ENCODE measurements around the gene ATP8B1. TPM values are rescaled to one million over a fixed set of nuclear protein-coding genes. Genes with fewer than 3 reads are reported as not detected.
"Not testable (repeated sequence)": the region's sequence is repeated elsewhere in the genome, so short reads cannot be mapped to it uniquely, and the experiment has no call there.

Gene ATP8B1
- polyA plus RNA-seq, 3 donors: 0.02 to 0.11 (median 0.03) TPM

DNA sequence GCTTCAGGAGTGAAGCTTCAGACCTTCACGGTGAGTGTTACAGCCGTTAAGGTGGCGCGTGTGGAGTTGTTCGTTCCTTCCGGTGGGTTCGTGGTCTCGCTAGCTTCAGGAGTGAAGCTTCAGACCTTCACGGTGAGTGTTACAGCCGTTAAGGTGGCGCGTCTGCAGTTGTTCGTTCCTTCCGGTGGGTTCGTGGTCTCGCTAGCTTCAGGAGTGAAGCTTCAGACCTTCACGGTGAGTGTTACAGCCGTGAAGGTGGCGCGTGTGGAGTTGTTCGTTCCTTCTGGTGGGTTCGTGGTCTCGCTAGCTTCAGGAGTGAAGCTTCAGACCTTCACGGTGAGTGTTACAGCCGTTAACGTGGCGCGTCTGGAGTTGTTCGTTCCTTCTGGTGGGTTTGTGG is 160.7 kb downstream of the ATP8B1 start:
- H3K4me2 ChIP-seq (replicated peaks; ENCODE audit: extremely low read depth, low read length, poor library complexity, severe bottlenecking); H4K20me1 ChIP-seq (ENCODE audit: insufficient read depth, low read length); H2AFZ ChIP-seq (ENCODE audit: insufficient read depth, low read depth, low read length, poor library complexity, severe bottlenecking); H3K4me3 Mint-ChIP-seq; H3K27me3 ChIP-seq (ENCODE audit: control insufficient read depth in 2 of 2, insufficient read depth in 2 of 2, low read length in 2 of 2); H3K27ac ChIP-seq (ENCODE audit: low read depth in 1 of 2, low read length in 2 of 2); intact Hi-C loops (cut with micrococcal nuclease); H3K27me3 Mint-ChIP-seq (ENCODE audit: low read depth in 3 of 3); H3K4me1 ChIP-seq (ENCODE audit: control insufficient read depth in 1 of 2, insufficient read depth in 2 of 2, low read length in 2 of 2); H3K9ac ChIP-seq (ENCODE audit: insufficient read depth, low read length, poor library complexity, severe bottlenecking); H3K4me3 ChIP-seq (replicated peaks in 1 of 3; ENCODE audit: low read depth in 2 of 3, low read length in 3 of 3); DNase-seq: not testable (repeated sequence)
- Mint-ChIP-seq H3K36me3 (peaks cover 39 to 62% of the 10 kb centered on the region in 2 donors), H3K4me1 (peaks cover 13% of the 10 kb centered on the region), H3K9me3 (peaks cover 3 to 19% (median 11%) of the 10 kb centered on the region in 7 donors), H3K27ac (peak overlapping the region in 1 of 7 donors; percentile 41)
- 94% methylated on average over 11 of the region's 29 CpGs for WGBS (ENCODE audit: insufficient coverage)
- peaks cover 4 to 10% of the 10 kb centered on the region in 2 donors for H3K9me3 ChIP-seq (replicated peaks in 1 of 2; ENCODE audit: control insufficient read depth in 1 of 2, insufficient read depth in 1 of 2, low read length in 2 of 2)
- peaks cover 16 to 25% of the 10 kb centered on the region in 2 donors for H3K36me3 ChIP-seq (replicated peaks in 1 of 2; ENCODE audit: control insufficient read depth in 1 of 2, insufficient read depth in 2 of 2, low read length in 2 of 2)
- peaks cover 37% of the 10 kb centered on the region for H3K79me2 ChIP-seq (ENCODE audit: insufficient read depth, low read length)

- peaks cover 16 to 25% of the 10 kb centered on the region in 2 donors for H3K36me3 ChIP-seq (replicated peaks in 1 of 2; ENCODE audit: control insufficient read depth in 1 of 2, insufficient read depth in 2 of 2, low read length in 2 of 2)
Observed at GRCh38 chr18:57640749-57641148, 162.4 kb downstream of the ATP8B1 start.

More at GRCh38 chr18:57640749-57641148, 162.4 kb downstream of the ATP8B1 start:
- H3K4me2 ChIP-seq (replicated peaks; ENCODE audit: extremely low read depth, low read length, poor library complexity, severe bottlenecking): no peak overlapping the region
- WGBS (ENCODE audit: insufficient coverage): no CpG with 5 or more reads among the region's 2 CpGs
- no peak overlapping the region for H3K27ac ChIP-seq (ENCODE audit: low read depth in 1 of 2, low read length in 2 of 2)
- peaks cover 22% of the 10 kb centered on the region for H3K79me2 ChIP-seq (ENCODE audit: insufficient read depth, low read length)
- H3K27me3 Mint-ChIP-seq (ENCODE audit: low read depth in 3 of 3): peaks cover 0 to 4% (median 0%) of the 10 kb centered on the region in 3 donors
- no peaks in the 10 kb centered on the region for H3K4me1 ChIP-seq (ENCODE audit: control insufficient read depth in 1 of 2, insufficient read depth in 2 of 2, low read length in 2 of 2)
- peaks cover 4 to 10% of the 10 kb centered on the region in 2 donors for H3K9me3 ChIP-seq (replicated peaks in 1 of 2; ENCODE audit: control insufficient read depth in 1 of 2, insufficient read depth in 1 of 2, low read length in 2 of 2)
- H3K4me3 ChIP-seq (replicated peaks in 1 of 3; ENCODE audit: low read depth in 2 of 3, low read length in 3 of 3): no peak overlapping the region
- H3K27ac Mint-ChIP-seq: peak overlapping the region in 3 of 7 donors; percentile 15 to 82 (median 70)
- no peak overlapping the region for H3K9ac ChIP-seq (ENCODE audit: insufficient read depth, low read length, poor library complexity, severe bottlenecking)
- H3K27me3 ChIP-seq (ENCODE audit: control insufficient read depth in 2 of 2, insufficient read depth in 2 of 2, low read length in 2 of 2): no peaks in the 10 kb centered on the region
- peaks cover 36 to 62% of the 10 kb centered on the region in 2 donors for H3K36me3 Mint-ChIP-seq
- peaks cover 3 to 19% (median 11%) of the 10 kb centered on the region in 7 donors for H3K9me3 Mint-ChIP-seq
- H3K4me3 Mint-ChIP-seq: no peak overlapping the region
- H2AFZ ChIP-seq (ENCODE audit: insufficient read depth, low read depth, low read length, poor library complexity, severe bottlenecking): no peak overlapping the region
- intact Hi-C loops (cut with micrococcal nuclease): no loop called here
- TF ChIP-seq, protein P1, sequence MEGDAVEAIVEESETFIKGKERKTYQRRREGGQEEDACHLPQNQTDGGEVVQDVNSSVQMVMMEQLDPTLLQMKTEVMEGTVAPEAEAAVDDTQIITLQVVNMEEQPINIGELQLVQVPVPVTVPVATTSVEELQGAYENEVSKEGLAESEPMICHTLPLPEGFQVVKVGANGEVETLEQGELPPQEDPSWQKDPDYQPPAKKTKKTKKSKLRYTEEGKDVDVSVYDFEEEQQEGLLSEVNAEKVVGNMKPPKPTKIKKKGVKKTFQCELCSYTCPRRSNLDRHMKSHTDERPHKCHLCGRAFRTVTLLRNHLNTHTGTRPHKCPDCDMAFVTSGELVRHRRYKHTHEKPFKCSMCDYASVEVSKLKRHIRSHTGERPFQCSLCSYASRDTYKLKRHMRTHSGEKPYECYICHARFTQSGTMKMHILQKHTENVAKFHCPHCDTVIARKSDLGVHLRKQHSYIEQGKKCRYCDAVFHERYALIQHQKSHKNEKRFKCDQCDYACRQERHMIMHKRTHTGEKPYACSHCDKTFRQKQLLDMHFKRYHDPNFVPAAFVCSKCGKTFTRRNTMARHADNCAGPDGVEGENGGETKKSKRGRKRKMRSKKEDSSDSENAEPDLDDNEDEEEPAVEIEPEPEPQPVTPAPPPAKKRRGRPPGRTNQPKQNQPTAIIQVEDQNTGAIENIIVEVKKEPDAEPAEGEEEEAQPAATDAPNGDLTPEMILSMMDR (IDR thresholded peaks at IDR 0.05): no peak
- peaks cover 9% of the 10 kb centered on the region for H4K20me1 ChIP-seq (ENCODE audit: insufficient read depth, low read length)
- no peak for DNase-seq
- peaks cover 12% of the 10 kb centered on the region for H3K4me1 Mint-ChIP-seq

All from CD14-positive monocyte (primary cell).